ENCODE measurements around the gene KCNB1.

GRCh38 chr20:49448917-49449316 lies 33.6 kb downstream of the KCNB1 start:
- TF ChIP-seq POLR2A (IDR thresholded peaks at IDR 0.05; ENCODE audit: low read depth, low read length): no peak
- TF ChIP-seq POLR2AphosphoS5 (IDR thresholded peaks at IDR 0.05; ENCODE audit: low read depth, low read length): no peak
- TF ChIP-seq TAF1 (IDR thresholded peaks at IDR 0.05; ENCODE audit: borderline replicate concordance, low read depth, low read length): no peak
